HG02870 (cell line): ENCODE measurements around the gene TRIM54.
"Not testable (repeated sequence)": the region's sequence is repeated elsewhere in the genome, so short reads cannot be mapped to it uniquely, and the experiment has no call there.

Experiments
- ATAC-seq: cut with Tn5 transposase; IDR thresholded peaks from one replicate; pipeline ENCODE4 v1.9.1; 2021; ENCODE audit warnings: mild to moderate bottlenecking, moderate library complexity; ENCODE audit not compliant: unreplicated experiment

The TRIM54 gene

DNA sequence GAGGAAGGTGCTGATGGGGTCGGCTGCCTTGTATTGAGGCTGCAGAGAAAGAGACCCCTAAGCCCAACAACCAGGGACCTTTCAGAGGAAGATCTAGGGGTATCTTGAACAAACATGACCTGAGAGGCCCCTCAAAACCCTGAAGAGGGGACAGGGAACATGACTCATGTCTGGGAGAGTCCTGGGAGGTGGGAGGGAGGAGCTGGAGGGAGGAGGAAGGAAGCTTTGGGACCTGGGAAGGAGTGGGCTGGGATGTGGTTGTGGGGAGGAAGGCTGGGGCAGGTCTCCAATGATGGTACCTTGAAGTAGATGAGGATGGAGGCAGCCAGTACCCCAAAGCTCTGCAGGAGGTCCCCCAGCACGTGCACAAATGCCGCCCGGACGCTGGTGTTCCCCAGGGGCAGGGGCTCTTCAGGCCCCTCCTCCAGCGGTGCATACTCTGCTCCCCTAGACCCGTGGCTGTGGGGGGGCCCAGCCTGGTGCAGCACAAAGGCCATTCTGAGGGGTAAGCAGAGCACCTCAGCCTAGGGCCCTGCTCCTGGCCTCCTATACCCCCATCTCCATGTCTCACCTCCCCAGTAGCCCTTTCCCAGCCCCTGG is 25.3 kb upstream of the TRIM54 start:
- ATAC-seq, result no peak

DNA sequence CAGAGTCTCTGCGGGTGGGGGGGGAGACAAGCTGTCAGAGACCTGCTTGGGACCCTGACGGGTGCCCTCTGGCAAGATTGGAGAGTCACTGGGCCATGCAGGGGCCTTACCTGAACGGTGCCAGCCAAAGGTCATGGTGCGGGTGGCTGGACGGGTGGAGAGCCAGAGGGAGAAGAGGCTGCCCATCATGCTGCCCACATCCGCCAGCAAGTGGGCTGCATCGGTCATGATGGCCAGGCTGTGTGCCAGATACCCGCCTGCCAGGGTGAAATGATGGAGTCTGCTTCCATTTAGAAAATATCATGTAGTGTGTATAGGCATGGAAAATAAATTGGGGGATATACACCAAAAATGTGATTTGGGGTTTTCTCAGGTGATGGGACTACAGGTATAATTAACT is 24.2 kb upstream of the TRIM54 start:
- no peak for ATAC-seq

GRCh38 chr2:27261241-27261925 is 20.8 kb upstream of the TRIM54 start:
- no peak for ATAC-seq

- no peak for ATAC-seq
Observed at GRCh38 chr2:27261926-27262298, 20.3 kb upstream of the TRIM54 start.

DNA sequence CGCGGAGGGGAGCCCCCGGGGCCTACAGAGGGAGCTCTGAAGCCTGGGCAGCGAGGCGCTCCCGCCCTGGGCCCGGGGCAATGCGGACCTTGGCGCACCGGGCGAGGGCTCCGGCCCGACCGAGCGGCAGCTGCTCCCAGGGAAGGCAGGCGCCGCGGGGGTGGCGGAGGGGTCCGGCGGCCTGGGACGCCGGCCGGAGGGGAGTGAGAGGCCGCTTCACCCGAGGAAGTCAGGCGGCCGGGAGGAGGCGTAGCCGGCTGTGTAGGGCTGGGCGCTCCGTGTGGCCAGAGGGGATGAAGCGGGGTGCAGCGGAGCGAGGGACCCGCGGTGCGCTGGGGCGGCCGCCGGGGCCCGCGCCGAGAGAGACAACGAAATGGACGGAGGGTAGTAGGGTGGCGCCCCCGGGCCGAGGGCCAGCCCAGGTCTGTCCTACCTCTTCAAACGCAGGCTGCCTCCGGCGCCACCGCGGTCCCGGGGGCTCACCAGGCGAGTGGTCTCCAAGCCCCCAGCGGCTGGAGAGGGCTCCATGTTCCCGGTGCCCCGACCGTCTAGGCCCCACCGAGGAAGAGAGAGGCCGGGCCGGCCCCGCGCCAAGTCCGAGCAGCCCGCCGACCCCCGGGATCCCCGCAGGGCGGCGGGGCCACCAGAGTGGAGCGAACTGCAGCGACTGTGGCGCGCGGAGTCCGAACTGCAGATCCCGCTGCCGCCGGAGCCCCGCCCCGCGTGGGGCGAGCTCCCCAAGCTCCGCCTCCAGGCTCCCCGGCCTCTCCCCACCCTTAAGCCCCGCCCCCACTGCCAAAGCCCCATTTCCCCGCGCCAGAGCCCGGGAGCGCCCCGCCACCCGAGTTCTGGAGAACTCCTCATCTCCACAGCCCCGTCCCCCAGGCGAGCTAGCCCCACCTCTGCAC is 19.6 kb upstream of the TRIM54 start, which contains the start of gene SLC30A3:
Gene SLC30A3 (minus strand): TSS at position 669 of the 908 bp plus-strand sequence. CDS start 141 bp downstream, at position 528.
- ATAC-seq, result no peak

GRCh38 chr2:27263287-27264252 is 18.7 kb upstream of the TRIM54 start:
- no peak for ATAC-seq

- no peak for ATAC-seq
Observed at GRCh38 chr2:27264253-27264752, 17.9 kb upstream of the TRIM54 start.

GRCh38 chr2:27264753-27265535 is 17.3 kb upstream of the TRIM54 start:
- ATAC-seq, result no peak

DNA sequence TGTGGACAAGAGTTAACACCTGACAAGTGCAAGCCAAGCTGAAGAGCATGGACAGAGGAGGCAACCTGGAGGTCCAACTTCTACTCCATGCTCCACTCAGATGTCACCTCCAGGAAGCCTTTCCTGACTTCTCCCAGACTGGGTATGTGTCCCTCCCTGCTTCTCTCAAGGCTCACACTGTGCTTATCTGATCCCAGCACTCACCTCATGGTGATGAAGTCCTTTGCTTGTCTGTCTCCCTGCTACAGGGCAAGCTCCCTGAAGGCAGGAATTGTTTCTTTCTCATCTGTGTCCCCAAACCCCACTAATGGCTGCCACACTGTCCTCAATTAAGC is 16.7 kb upstream of the TRIM54 start:
- ATAC-seq, result no peak

DNA sequence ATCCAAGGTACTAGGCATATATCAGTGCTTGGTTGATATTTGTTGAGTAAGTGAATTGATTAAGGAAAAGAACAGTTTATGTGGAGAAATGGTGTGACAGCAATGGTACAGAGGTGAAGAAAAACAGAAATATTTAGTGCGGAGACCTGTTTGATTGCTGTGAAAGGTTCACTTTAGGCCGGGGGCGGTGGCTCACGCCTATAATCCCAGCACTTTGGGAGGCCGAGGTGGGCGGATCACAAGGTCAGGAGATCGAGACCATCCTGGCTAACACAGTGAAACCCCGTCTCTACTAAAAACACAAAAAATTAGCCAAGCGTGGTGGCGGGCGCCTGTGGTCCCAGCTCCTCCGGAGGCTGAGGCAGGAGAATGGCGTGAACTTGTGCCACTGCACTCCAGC is 13.9 kb upstream of the TRIM54 start:
- not testable (repeated sequence) for ATAC-seq

- ATAC-seq, result no peak
Observed at GRCh38 chr2:27270131-27270530, 12.1 kb upstream of the TRIM54 start.

- no peak for ATAC-seq
Observed at GRCh38 chr2:27270670-27271069, 11.6 kb upstream of the TRIM54 start.

GRCh38 chr2:27271631-27272340 is 10.4 kb upstream of the TRIM54 start:
- no peak for ATAC-seq

- ATAC-seq, result not testable (repeated sequence)
Observed at GRCh38 chr2:27272537-27273522, 9.4 kb upstream of the TRIM54 start.

- ATAC-seq, result no peak
Observed at GRCh38 chr2:27275211-27276150, 6.7 kb upstream of the TRIM54 start, which contains the start of gene DNAJC5G. Gene DNAJC5G (plus strand): TSS chr2:27275433. CDS start chr2:27276729, 1,296 bp downstream.

- no peak for ATAC-seq
Observed at GRCh38 chr2:27278010-27278409, 4.2 kb upstream of the TRIM54 start.

DNA sequence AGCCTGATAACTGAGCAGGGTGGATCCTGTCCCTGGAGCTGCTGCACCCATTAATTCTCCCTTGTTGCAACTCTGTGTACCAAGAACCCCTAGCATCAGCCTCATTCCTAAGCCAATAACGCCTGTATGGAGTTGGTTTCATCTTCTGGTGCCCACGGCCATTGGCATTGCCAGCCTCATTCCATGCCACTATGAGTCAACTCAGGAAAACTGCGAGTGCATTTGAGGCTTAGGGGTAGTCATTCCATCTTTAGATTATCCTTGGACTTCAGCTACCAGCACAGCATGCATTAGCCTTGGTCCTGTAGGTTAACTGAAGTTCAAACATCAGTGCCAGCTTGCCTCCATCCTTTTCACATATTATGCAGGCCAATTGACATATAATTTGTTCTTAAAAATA is 1.4 kb upstream of the TRIM54 start:
- ATAC-seq, result no peak
